Measurements from ENCODE around the gene DKC1. TPM values are rescaled to one million over a fixed set of nuclear protein-coding genes. Genes with fewer than 3 reads are reported as not detected.

DKC1 gene
- total RNA-seq (55.0 TPM), polyA plus RNA-seq (10 to 100 TPM; 28.3 to 44.8 (median 38.0) TPM)

DNA sequence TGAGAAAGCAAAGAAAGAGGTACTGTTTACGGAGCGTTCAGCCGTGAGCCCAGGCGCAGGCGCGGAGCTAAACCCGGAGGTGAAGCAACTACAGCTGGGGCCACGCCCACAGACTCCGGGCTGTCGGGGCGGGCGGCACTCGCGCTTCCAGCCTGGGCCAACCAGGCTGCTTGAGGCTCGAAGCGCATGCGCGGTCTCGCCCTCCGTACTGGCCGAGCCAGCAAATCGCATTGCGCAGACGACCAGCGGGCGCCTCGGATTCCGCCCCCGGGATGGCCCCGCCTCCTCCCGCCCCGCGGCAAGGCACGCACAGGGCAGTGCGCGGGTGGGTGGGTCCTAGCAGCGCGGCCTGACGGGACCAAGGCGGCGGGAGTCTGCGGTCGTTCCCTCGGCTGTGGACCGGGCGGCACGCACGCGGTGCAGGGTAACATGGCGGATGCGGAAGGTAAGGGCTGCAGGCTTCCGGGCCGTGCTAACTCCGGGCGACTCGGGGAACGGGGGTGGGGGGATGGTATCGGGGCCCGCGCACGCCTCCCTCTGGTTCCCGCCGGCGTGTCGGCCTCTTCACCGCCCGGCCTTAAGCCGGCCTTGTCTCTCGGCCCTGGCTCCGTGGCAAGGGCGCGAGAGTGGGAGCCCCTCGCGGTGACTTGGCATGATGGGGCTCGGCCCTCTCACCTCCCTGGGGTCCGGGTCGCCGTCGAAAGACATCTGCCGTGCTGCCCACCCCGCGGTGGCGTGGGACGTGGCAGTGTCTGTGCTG, at the start of gene DKC1:
Gene DKC1, plus strand, starts transcription at position 328 of the 760 bp plus-strand sequence. Its CDS starts 102 bp downstream, at position 430.
- peak; percentile 89 for ATAC-seq (ENCODE audit: low read depth in 2 of 2)
- Histone ChIP-seq H3K4me1 (ENCODE audit: control insufficient read depth, insufficient read depth, low read length, poor library complexity, severe bottlenecking) (peaks cover 17% of the 10 kb centered on the region), H3K9me3 (ENCODE audit: control insufficient read depth in 2 of 2, low read length in 2 of 2) (no peaks in the 10 kb centered on the region), H3K27ac (ENCODE audit: insufficient read depth, low read length, poor library complexity, severe bottlenecking) (peak within 1 kb of the TSS; percentile 81), H3K27me3 (ENCODE audit: control insufficient read depth, insufficient read depth, low read length) (no peaks in the 10 kb centered on the region), H3K4me3 (ENCODE audit: low read depth, low read length) (peak within 1 kb of the TSS; percentile 89), H3K36me3 (ENCODE audit: control insufficient read depth, insufficient read depth, low read length) (peaks cover 28% of the 10 kb centered on the region)
- H3K9me3 Mint-ChIP-seq = peaks cover 0 to 2% (median 0%) of the 10 kb centered on the region in 7 donors
- H3K27ac Mint-ChIP-seq = peak within 1 kb of the TSS; percentile 7 to 87 (median 81)
- no peaks in the 10 kb centered on the region for H3K27me3 Mint-ChIP-seq
- peak; percentile 93 to 96 (median 94) for DNase-seq
- peaks cover 3 to 26% (median 14%) of the 10 kb centered on the region in 4 donors for H3K4me1 Mint-ChIP-seq
- peak within 1 kb of the TSS; percentile 90 to 98 (median 94) for H3K4me3 Mint-ChIP-seq
- H3K36me3 Mint-ChIP-seq = peaks cover 3% of the 10 kb centered on the region

DNA sequence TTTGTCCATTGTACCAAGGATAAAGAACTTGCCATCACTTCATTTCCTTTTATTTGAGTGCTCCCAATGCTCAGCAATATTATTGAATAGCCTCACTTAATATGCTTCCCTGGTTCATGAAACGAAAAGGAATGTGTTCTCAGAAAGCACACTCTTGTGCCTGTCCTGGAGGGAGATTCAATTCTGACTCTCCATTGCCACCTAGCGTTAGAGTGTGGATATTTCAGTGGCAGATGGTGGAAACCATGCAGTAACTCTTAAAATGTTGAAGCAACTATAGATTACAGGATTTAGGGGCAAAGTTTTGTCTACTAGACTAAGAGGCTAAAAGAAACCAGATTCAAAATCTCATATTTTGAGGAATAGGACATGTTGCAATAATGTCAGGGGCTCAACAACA, 47.7 kb upstream of the DKC1 start:
- H3K4me1 Mint-ChIP-seq = peaks cover 20 to 40% (median 37%) of the 10 kb centered on the region in 4 donors
- H3K27me3 Mint-ChIP-seq = no peaks in the 10 kb centered on the region
- H3K27me3 ChIP-seq (ENCODE audit: control insufficient read depth, insufficient read depth, low read length) = no peaks in the 10 kb centered on the region
- H3K9me3 ChIP-seq (ENCODE audit: control insufficient read depth in 2 of 2, low read length in 2 of 2) = no peaks in the 10 kb centered on the region
- ATAC-seq (ENCODE audit: low read depth in 2 of 2) (peak in 1 of 2 donors; percentile 28), DNase-seq (peak; percentile 21 to 70 (median 57))
- no peak overlapping the region for H3K27ac ChIP-seq (ENCODE audit: insufficient read depth, low read length, poor library complexity, severe bottlenecking)
- H3K9me3 Mint-ChIP-seq = peaks cover 0 to 1% (median 0%) of the 10 kb centered on the region in 7 donors
- peak overlapping the region in 1 of 4 donors; percentile 48 for H3K4me3 Mint-ChIP-seq
- H3K36me3 Mint-ChIP-seq = peaks cover 5% of the 10 kb centered on the region
- no peak overlapping the region for H3K4me3 ChIP-seq (ENCODE audit: low read depth, low read length)
- H3K36me3 ChIP-seq (ENCODE audit: control insufficient read depth, insufficient read depth, low read length) = no peaks in the 10 kb centered on the region
- H3K4me1 ChIP-seq (ENCODE audit: control insufficient read depth, insufficient read depth, low read length, poor library complexity, severe bottlenecking) = peaks cover 34% of the 10 kb centered on the region
- no peak overlapping the region for H3K27ac Mint-ChIP-seq

DNA sequence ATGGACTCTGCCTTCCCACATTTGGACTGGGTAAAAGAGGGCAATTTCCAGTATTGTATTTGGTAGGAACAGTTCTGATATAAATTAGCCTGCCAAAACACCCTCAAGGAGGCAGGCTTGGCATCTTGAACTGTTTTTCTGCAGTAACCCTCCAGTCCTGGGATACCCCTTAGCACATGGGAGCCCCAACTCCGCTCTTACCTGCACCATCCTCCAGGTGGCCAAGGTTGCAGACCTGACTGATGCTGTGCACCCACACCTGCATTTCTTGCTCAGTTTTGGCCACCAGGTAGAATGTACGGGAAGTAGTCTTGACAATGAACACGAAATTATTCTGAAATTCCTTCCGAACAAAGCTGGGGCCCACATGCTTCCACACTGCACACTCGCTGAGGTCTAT, 46.8 kb upstream of the DKC1 start:
- Histone ChIP-seq H3K36me3 (ENCODE audit: control insufficient read depth, insufficient read depth, low read length) (no peaks in the 10 kb centered on the region), H3K4me1 (ENCODE audit: control insufficient read depth, insufficient read depth, low read length, poor library complexity, severe bottlenecking) (peaks cover 34% of the 10 kb centered on the region), H3K4me3 (ENCODE audit: low read depth, low read length) (no peak overlapping the region), H3K9me3 (ENCODE audit: control insufficient read depth in 2 of 2, low read length in 2 of 2) (no peaks in the 10 kb centered on the region), H3K27ac (ENCODE audit: insufficient read depth, low read length, poor library complexity, severe bottlenecking) (no peak overlapping the region), H3K27me3 (ENCODE audit: control insufficient read depth, insufficient read depth, low read length) (no peaks in the 10 kb centered on the region)
- DNase-seq (no peak), ATAC-seq (ENCODE audit: low read depth in 2 of 2) (no peak)
- peak overlapping the region in 1 of 3 donors; percentile 60 for H3K27ac Mint-ChIP-seq
- peaks cover 19 to 39% (median 37%) of the 10 kb centered on the region in 4 donors for H3K4me1 Mint-ChIP-seq
- no peaks in the 10 kb centered on the region for H3K27me3 Mint-ChIP-seq
- H3K4me3 Mint-ChIP-seq = no peak overlapping the region
- H3K36me3 Mint-ChIP-seq = peaks cover 5% of the 10 kb centered on the region
- H3K9me3 Mint-ChIP-seq = peaks cover 0 to 1% (median 0%) of the 10 kb centered on the region in 7 donors

DNA sequence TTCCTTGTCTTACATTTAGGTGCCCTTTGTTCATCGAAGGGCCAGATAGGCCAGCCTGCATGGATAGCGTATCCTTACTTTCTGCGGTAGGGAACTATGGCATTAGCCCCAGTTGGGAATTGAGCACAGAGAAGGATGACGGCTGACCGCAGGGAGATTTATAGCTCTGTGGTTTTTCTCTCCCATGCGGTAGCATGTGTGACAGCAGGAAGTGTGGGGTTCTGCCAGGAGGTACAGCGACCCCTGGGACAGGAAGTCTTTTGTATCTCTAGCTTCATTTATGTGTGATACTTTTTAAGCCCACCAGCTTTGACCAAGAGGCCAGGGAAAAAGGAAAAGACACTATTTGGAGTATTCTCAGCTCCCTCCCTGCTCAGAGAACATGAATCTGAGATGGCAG, 44.8 kb upstream of the DKC1 start:
- Histone ChIP-seq H3K4me3 (ENCODE audit: low read depth, low read length) (no peak overlapping the region), H3K9me3 (ENCODE audit: control insufficient read depth in 2 of 2, low read length in 2 of 2) (no peaks in the 10 kb centered on the region), H3K27ac (ENCODE audit: insufficient read depth, low read length, poor library complexity, severe bottlenecking) (no peak overlapping the region), H3K4me1 (ENCODE audit: control insufficient read depth, insufficient read depth, low read length, poor library complexity, severe bottlenecking) (peaks cover 30% of the 10 kb centered on the region), H3K36me3 (ENCODE audit: control insufficient read depth, insufficient read depth, low read length) (no peaks in the 10 kb centered on the region), H3K27me3 (ENCODE audit: control insufficient read depth, insufficient read depth, low read length) (no peaks in the 10 kb centered on the region)
- Mint-ChIP-seq H3K9me3 (peaks cover 0 to 2% (median 0%) of the 10 kb centered on the region in 7 donors), H3K4me1 (peaks cover 12 to 31% (median 27%) of the 10 kb centered on the region in 4 donors), H3K4me3 (peak overlapping the region in 2 of 4 donors; percentile 34 to 51), H3K27ac (peak overlapping the region; percentile 16 to 96 (median 90)), H3K36me3 (no peaks in the 10 kb centered on the region), H3K27me3 (no peaks in the 10 kb centered on the region)
- ATAC-seq (ENCODE audit: low read depth in 2 of 2) (no peak), DNase-seq (peak in 1 of 3 donors; percentile 26)

DNA sequence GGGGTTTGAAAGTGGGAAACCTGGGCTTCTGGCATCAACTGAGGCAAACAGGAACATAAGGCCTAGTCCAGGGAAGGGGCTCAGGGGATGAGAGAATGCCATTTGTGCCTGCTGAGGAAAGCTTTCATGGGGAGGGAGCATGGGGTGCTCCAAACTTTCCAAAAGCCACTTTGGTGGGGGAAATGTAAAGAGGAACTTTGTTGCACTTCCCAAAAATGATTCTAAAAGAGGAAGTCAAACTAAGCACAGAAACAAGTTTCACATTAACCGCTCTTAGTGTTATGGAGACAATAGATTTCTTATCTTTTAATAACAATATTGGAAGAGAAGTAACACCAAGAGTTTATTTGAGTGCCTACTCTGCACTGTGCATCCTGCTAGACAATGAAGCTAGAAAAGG, 44.0 kb upstream of the DKC1 start:
- Mint-ChIP-seq H3K9me3 (peaks cover 0 to 2% (median 0%) of the 10 kb centered on the region in 7 donors), H3K36me3 (no peaks in the 10 kb centered on the region), H3K4me1 (peaks cover 9 to 28% (median 23%) of the 10 kb centered on the region in 4 donors), H3K4me3 (peak overlapping the region in 1 of 4 donors; percentile 18), H3K27ac (peak overlapping the region; percentile 1 to 96 (median 90)), H3K27me3 (no peaks in the 10 kb centered on the region)
- Histone ChIP-seq H3K36me3 (ENCODE audit: control insufficient read depth, insufficient read depth, low read length) (no peaks in the 10 kb centered on the region), H3K27ac (ENCODE audit: insufficient read depth, low read length, poor library complexity, severe bottlenecking) (no peak overlapping the region), H3K9me3 (ENCODE audit: control insufficient read depth in 2 of 2, low read length in 2 of 2) (no peaks in the 10 kb centered on the region), H3K4me1 (ENCODE audit: control insufficient read depth, insufficient read depth, low read length, poor library complexity, severe bottlenecking) (peaks cover 25% of the 10 kb centered on the region), H3K27me3 (ENCODE audit: control insufficient read depth, insufficient read depth, low read length) (no peaks in the 10 kb centered on the region), H3K4me3 (ENCODE audit: low read depth, low read length) (no peak overlapping the region)
- ATAC-seq (ENCODE audit: low read depth in 2 of 2) = no peak
- no peak for DNase-seq

DNA sequence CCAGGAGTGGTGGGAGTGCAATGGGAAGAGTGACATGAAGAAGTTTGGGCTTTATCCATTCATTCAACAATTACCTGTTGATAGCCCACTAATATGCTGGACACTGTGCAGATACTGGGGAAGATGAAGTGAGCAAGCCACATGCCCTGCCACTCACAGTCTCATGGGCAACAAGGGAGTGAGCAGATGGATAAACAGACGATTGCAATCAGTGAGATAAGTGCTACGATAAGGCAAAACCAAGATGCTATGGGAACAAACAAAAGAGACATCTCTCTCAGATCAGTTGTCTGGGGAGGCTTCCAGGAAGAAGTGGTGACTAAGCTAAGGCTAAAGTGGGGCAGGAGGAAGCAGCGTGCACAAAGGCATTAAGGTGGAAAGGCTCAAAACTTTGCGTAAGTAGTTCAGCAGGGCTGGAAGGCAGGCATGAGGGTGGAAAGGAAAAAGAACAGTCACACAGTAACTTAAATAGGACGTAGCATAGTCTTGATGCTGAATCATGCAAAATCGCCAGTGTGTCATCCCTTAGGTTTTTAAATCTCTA, 43.5 kb upstream of the DKC1 start:
- H3K36me3 Mint-ChIP-seq = no peaks in the 10 kb centered on the region
- peak in 1 of 3 donors; percentile 55 for DNase-seq

DNA sequence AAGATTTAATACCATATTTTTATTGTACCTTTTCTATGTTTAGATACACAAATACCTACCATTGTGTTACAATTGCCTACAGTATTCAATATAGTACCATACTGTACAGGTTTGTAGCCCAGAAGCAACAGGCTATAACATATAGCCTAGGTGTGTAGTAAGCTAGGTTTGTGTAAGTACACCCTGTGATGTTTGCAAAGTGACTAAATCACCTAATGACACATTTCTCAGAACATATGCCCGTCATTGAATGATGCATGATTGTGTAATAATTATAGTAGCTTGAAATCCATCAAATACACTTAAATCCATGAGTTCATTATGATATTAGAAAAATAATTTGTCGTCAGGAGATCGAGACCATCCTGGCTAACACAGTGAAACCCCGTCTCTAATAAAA, 42.6 kb upstream of the DKC1 start:
- no peak for ATAC-seq (ENCODE audit: low read depth in 2 of 2)
- Histone ChIP-seq H3K36me3 (ENCODE audit: control insufficient read depth, insufficient read depth, low read length) (no peaks in the 10 kb centered on the region), H3K4me1 (ENCODE audit: control insufficient read depth, insufficient read depth, low read length, poor library complexity, severe bottlenecking) (peaks cover 25% of the 10 kb centered on the region), H3K4me3 (ENCODE audit: low read depth, low read length) (no peak overlapping the region), H3K27ac (ENCODE audit: insufficient read depth, low read length, poor library complexity, severe bottlenecking) (no peak overlapping the region), H3K9me3 (ENCODE audit: control insufficient read depth in 2 of 2, low read length in 2 of 2) (no peaks in the 10 kb centered on the region), H3K27me3 (ENCODE audit: control insufficient read depth, insufficient read depth, low read length) (no peaks in the 10 kb centered on the region)
- H3K4me3 Mint-ChIP-seq = no peak overlapping the region
- no peaks in the 10 kb centered on the region for H3K27me3 Mint-ChIP-seq
- DNase-seq = no peak
- no peak overlapping the region for H3K27ac Mint-ChIP-seq
- no peaks in the 10 kb centered on the region for H3K36me3 Mint-ChIP-seq
- peaks cover 0 to 2% (median 0%) of the 10 kb centered on the region in 7 donors for H3K9me3 Mint-ChIP-seq
- peaks cover 10 to 25% (median 20%) of the 10 kb centered on the region in 4 donors for H3K4me1 Mint-ChIP-seq

More for the DNA sequence above, 43.5 kb upstream of the DKC1 start:
- no peaks in the 10 kb centered on the region for H3K27me3 Mint-ChIP-seq
- peaks cover 0 to 2% (median 0%) of the 10 kb centered on the region in 7 donors for H3K9me3 Mint-ChIP-seq
- peak overlapping the region in 2 of 4 donors; percentile 37 to 56 for H3K4me3 Mint-ChIP-seq
- Histone ChIP-seq H3K27me3 (ENCODE audit: control insufficient read depth, insufficient read depth, low read length) (no peaks in the 10 kb centered on the region), H3K27ac (ENCODE audit: insufficient read depth, low read length, poor library complexity, severe bottlenecking) (no peak overlapping the region), H3K4me3 (ENCODE audit: low read depth, low read length) (no peak overlapping the region), H3K9me3 (ENCODE audit: control insufficient read depth in 2 of 2, low read length in 2 of 2) (no peaks in the 10 kb centered on the region), H3K4me1 (ENCODE audit: control insufficient read depth, insufficient read depth, low read length, poor library complexity, severe bottlenecking) (peaks cover 25% of the 10 kb centered on the region), H3K36me3 (ENCODE audit: control insufficient read depth, insufficient read depth, low read length) (no peaks in the 10 kb centered on the region)
- peak overlapping the region in 2 of 3 donors; percentile 32 to 87 for H3K27ac Mint-ChIP-seq
- ATAC-seq (ENCODE audit: low read depth in 2 of 2) = peak; percentile 75 to 78
- H3K4me1 Mint-ChIP-seq = peaks cover 9 to 28% (median 23%) of the 10 kb centered on the region in 4 donors

Measured in CD4-positive, CD25-positive, alpha-beta regulatory T cell (primary cell).